K562 (cell line): ENCODE results near the gene ALKBH4. TPM values are rescaled to one million over a fixed set of nuclear protein-coding genes. Genes with fewer than 3 reads are reported as not detected.

Experiments used
- ATAC-seq: fragments of 200-7000 bp; cut with Tn5 transposase; 3 replicates; pipeline ENCODE4 v1.9.1; 2020; ENCODE audit warnings: moderate library complexity
- BruUV-seq: library from RNA; stranded (reverse); fragments of 400-500 nt; replicated peaks from 2 replicates; lab custom pipeline; 2021; lab: Mats Ljungman, UMichigan
- CTCF ChIA-PET: fragments of 300-600 bp; formaldehyde crosslinking; extraction: SDS; loops from one replicate; lab custom pipeline; 2021; ENCODE audit warnings: low intra/inter-chr PET ratio; lab: Yijun Ruan, JAX
- POLR2A ChIA-PET: fragments of 300-600, 350-650 bp; sonication (Branson Sonifier 250); formaldehyde crosslinking; extraction: SDS; loops from one replicate; lab custom pipeline; 2021; ENCODE audit warnings: antibody characterized with exemption, inconsistent platforms; lab: Yijun Ruan, JAX
- DNase-seq, 4 experiments: peaks; one replicate each; pipeline versions ENCODE4 v3.0.0 to v3.0.0-alpha.2; 2011 to 2018; ENCODE audit warnings: low spot score in 3 of 4, mixed read lengths in 3 of 4; ENCODE audit errors: extremely low read depth in 1 of 4
- FAIRE-seq: peaks from 2 replicates; lab custom pipeline; 2011; peaks lifted over from hg19 to GRCh38; lab: Jason Lieb, UNC
- H2AFZ ChIP-seq: 2 replicates; pipeline ENCODE4 v1.6.0; 2011; ENCODE audit warnings: low read depth, low read length, control low read depth, inconsistent platforms
- H3K27ac ChIP-seq: fragments of 200-600 bp; 3 replicates; pipeline ENCODE4 v1.8.0; 2011; ENCODE audit warnings: low read depth, mild to moderate bottlenecking, control low read depth, inconsistent platforms, low read length, moderate library complexity, mixed read lengths; ENCODE audit errors: extremely low read depth
- H3K27me3 ChIP-seq, 2 experiments: fragments of 300-600 bp in 1 of 2; 2 replicates in 1 of 2; 3 replicates in 1 of 2; pipeline versions ENCODE4 v1.6.0 to v1.8.0; 2011; ENCODE audit warnings: inconsistent platforms in 2 of 2, low read length in 2 of 2, mild to moderate bottlenecking in 1 of 2, mixed read lengths in 1 of 2, moderate library complexity in 1 of 2; ENCODE audit not compliant: control insufficient read depth in 2 of 2, insufficient read depth in 2 of 2
- H3K36me3 ChIP-seq: fragments of 300-600 bp; 3 replicates; pipeline ENCODE4 v1.8.0; 2011; ENCODE audit warnings: mild to moderate bottlenecking, low read length, inconsistent platforms; ENCODE audit not compliant: control insufficient read depth, insufficient read depth
- H3K4me1 ChIP-seq, 2 experiments: fragments of 200-600 bp in 1 of 2; replicated peaks in 1 of 2; 2 replicates in 1 of 2; 3 replicates in 1 of 2; pipeline versions ENCODE4 v1.5.1 to v1.8.0; 2011; ENCODE audit warnings: inconsistent platforms in 2 of 2, low read length in 2 of 2, mild to moderate bottlenecking in 1 of 2, mixed read lengths in 1 of 2, moderate library complexity in 1 of 2; ENCODE audit not compliant: control insufficient read depth in 2 of 2, insufficient read depth in 2 of 2
- H3K4me2 ChIP-seq: 2 replicates; pipeline ENCODE4 v1.6.1; 2011; ENCODE audit warnings: low read length, control low read depth, inconsistent platforms, mixed read lengths; ENCODE audit not compliant: insufficient read depth
- H3K4me3 ChIP-seq: fragments of 200-600 bp; sonication (generic), shearing (Covaris generic); 2 replicates; pipeline ENCODE4 v1.5.1; 2016; ENCODE audit warnings: control low read depth, inconsistent platforms
- H3K79me2 ChIP-seq: fragments of 200-600 bp; 3 replicates; pipeline ENCODE4 v1.8.0; 2011; ENCODE audit warnings: low read length, inconsistent platforms; ENCODE audit not compliant: control insufficient read depth, insufficient read depth
- H3K9ac ChIP-seq, 2 experiments: 2 replicates each; pipeline versions ENCODE4 v1.6.0 to v1.6.1; 2011; ENCODE audit warnings: low read depth in 2 of 2, low read length in 2 of 2, control low read depth in 1 of 2, inconsistent platforms in 1 of 2, mild to moderate bottlenecking in 1 of 2, mixed read lengths in 1 of 2; ENCODE audit not compliant: insufficient read depth in 1 of 2
- H3K9me1 ChIP-seq: one replicate; pipeline ENCODE4 v1.6.0; 2011; ENCODE audit warnings: inconsistent platforms, mild to moderate bottlenecking, low read length, moderate library complexity; ENCODE audit not compliant: control insufficient read depth, insufficient read depth
- H3K9me3 ChIP-seq: replicated peaks from 2 replicates; pipeline ENCODE4 v1.5.1; 2011; ENCODE audit warnings: low read depth, low read length, inconsistent platforms; ENCODE audit not compliant: control insufficient read depth, insufficient read depth
- H4K20me1 ChIP-seq: replicated peaks from 2 replicates; pipeline ENCODE4 v1.6.1; 2011; ENCODE audit warnings: low read length, inconsistent platforms, mixed read lengths; ENCODE audit not compliant: control insufficient read depth, insufficient read depth
- CBX1 ChIP-seq: sonication (generic); IDR thresholded peaks from 2 replicates; pipeline ENCODE4 v1.6.1; 2016; ENCODE audit warnings: antibody characterized with exemption, low read depth, mild to moderate bottlenecking
- MAZ ChIP-seq, 2 experiments: fragments of 450-650 bp in 1 of 2; sonication (generic) in 1 of 2; formaldehyde crosslinking; IDR thresholded peaks in 1 of 2; conservative IDR thresholded peaks in 1 of 2; 2 replicates each; pipeline versions ENCODE4 v1.4.0 to v1.5.0; 2020; ENCODE audit warnings: mild to moderate bottlenecking in 1 of 2, missing genetic modification reagents in 1 of 2
- NR2C2 ChIP-seq, 2 experiments: fragments of 200-800 bp in 1 of 2; sonication (Bioruptor generic) in 1 of 2; sonication (generic) in 1 of 2; formaldehyde crosslinking in 1 of 2; IDR thresholded peaks; 2 replicates each; pipeline versions ENCODE4 v1.6.1 to v1.8.0; 2016 to 2022; ENCODE audit warnings: mild to moderate bottlenecking in 1 of 2, missing compliant biosample characterization in 1 of 2, missing genetic modification characterization in 1 of 2, missing genetic modification reagents in 1 of 2
- NRF1 ChIP-seq, 2 experiments: fragments of 450-650 bp; IDR thresholded peaks in 1 of 2; conservative IDR thresholded peaks in 1 of 2; 2 replicates each; pipeline ENCODE4 v1.6.1; 2014; ENCODE audit warnings: mild to moderate bottlenecking in 2 of 2
- POLR2G ChIP-seq: fragments of 200-400 bp; formaldehyde crosslinking; IDR thresholded peaks from 2 replicates; pipeline ENCODE4 v1.6.1; 2017; ENCODE audit warnings: low read depth, mild to moderate bottlenecking, antibody characterized with exemption, low read length, moderate library complexity
- SIN3A ChIP-seq, 2 experiments: fragments of 150-350 bp in 1 of 2; IDR thresholded peaks; 2 replicates each; pipeline ENCODE4 v1.6.1; 2011 to 2016; ENCODE audit warnings: borderline replicate concordance in 2 of 2, low read depth in 2 of 2, low read length in 2 of 2, mild to moderate bottlenecking in 2 of 2, moderate library complexity in 2 of 2; ENCODE audit not compliant: control insufficient read depth in 1 of 2
- SIRT6 ChIP-seq: IDR thresholded peaks from one replicate; pipeline ENCODE4 v1.6.1; 2012; ENCODE audit warnings: low read depth, mild to moderate bottlenecking, control low read depth, inconsistent platforms, low read length, moderate library complexity
- SPI1 ChIP-seq: IDR thresholded peaks from 2 replicates; pipeline ENCODE4 v1.6.1; 2011; ENCODE audit warnings: low read depth, low read length, control low read depth, borderline replicate concordance
- TAF7 ChIP-seq: fragments of 450-650 bp; IDR thresholded peaks from 2 replicates; pipeline ENCODE4 v1.6.1; 2016; ENCODE audit warnings: missing genetic modification characterization, missing compliant biosample characterization
- ZBTB7A ChIP-seq: IDR thresholded peaks from 2 replicates; pipeline ENCODE4 v1.6.1; 2011; ENCODE audit warnings: low read depth, mild to moderate bottlenecking, low read length, moderate library complexity, borderline replicate concordance; ENCODE audit not compliant: control insufficient read depth
- ZNF239 ChIP-seq: fragments of 250-450 bp; sonication (Bioruptor Pico); IDR thresholded peaks from 2 replicates; pipeline ENCODE4 v1.4.0; 2020; ENCODE audit warnings: mild to moderate bottlenecking
- WGBS: fragments of 100-300 bp; shearing (Covaris generic); methylation state at CpG from one replicate; pipeline ENCODE4 v1.1.6; 2016; ENCODE audit warnings: low coverage, mixed read lengths; ENCODE audit not compliant: insufficient coverage; ENCODE audit errors: missing lambda C conversion rate; 5-methylcytosine and 5-hydroxymethylcytosine counted together
- in situ Hi-C: fragments of 300-500 bp; cut with MboI; formaldehyde crosslinking; loops from 4 replicates; pipeline ENCODE4 v1.15.0; 2018; ENCODE audit warnings: inconsistent platforms, mixed read lengths
- intact Hi-C: fragments of 100-400 bp; cut with micrococcal nuclease; formaldehyde crosslinking; loops from 2 replicates; pipeline ENCODE4 v1.14.2; 2022
- polyA plus RNA-seq, 8 experiments: library from polyadenylated mRNA; depleted of rRNA in 4 of 8; stranded (reverse) in 5 of 8; unstranded in 3 of 8; fragments of >200 nt; fragmentation: Nextera tagmentation in 2 of 8; fragmentation: Illumina TruSeq in 1 of 8; extraction: Ambion mirVana in 2 of 8; extraction: Trizol in 1 of 8; gene quantifications; 2 replicates each; pipeline versions ENCODE4 v1.2.1 to v1.2.3, GENCODE V29; 2011 to 2014; ENCODE audit warnings: inconsistent platforms in 1 of 8, missing spikeins in 1 of 8
- total RNA-seq, 7 experiments: library from RNA; depleted of rRNA in 6 of 7; stranded (reverse); fragments of >200 nt in 6 of 7; fragmentation: Illumina TruSeq in 2 of 7; extraction: Trizol in 2 of 7; gene quantifications; 2 replicates each; pipeline versions ENCODE4 v1.2.1 to v1.2.3, GENCODE V29; 2011 to 2021; ENCODE audit warnings: low replicate concordance in 1 of 7
- TF ChIP-seq, protein P1 (sequence below): sonication (generic); formaldehyde crosslinking; IDR thresholded peaks from 2 replicates; pipeline ENCODE4 v1.8.0; 2023; ENCODE audit warnings: mild to moderate bottlenecking, missing genetic modification reagents
- TF ChIP-seq, protein P2 (sequence below): IDR thresholded peaks from 2 replicates; pipeline ENCODE4 v1.6.1; 2012; ENCODE audit warnings: low read depth, low read length, improper control_type of control experiment, borderline replicate concordance

ALKBH4 gene
- total and polyA plus RNA-seq, 9 of the 15 experiments (the other 6 are each of a cell fraction or from before 2014, with no cell fraction given) = 4.6 to 21.4 (median 11.8) TPM

DNA sequence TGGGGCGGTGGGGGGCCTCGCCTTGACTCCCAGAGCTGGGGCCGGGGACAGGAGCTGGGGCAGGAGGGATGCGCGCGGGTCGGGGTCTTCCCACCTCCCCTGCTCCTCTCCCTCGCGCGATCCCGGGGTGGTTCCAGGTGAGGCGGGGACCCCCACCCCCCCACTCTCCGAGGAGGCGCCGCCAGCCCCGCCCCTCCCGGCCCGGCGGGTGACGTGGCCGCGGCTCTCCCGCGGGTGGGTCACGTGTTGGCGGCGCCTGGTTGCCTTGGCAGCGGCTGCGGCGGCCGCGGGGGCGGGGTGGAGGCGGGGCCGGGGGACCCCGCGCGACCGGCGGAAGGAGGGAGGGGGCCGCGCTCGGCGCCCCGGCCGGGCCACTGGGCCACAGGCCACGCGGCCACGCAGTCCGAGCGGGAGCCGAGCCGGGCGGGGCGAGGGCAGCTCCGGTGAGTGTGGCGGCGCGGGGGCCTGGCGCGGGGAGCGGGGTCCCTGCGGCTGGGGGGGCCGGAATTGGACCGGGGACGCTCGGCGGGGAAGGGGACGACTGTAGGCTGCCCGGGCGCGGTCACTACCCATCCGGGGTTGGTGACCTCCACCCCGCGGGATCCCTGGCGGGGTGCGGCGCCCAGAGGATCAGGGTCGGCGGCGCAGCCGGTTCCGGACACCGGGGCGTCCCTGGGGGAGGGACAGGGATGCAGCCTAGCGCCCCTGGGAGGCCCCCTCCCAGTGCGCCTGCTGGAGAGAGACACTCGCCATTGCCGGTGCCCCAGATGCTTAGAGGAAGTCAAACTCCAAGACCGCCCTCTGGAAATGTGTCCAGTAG, 31.2 kb downstream of the ALKBH4 start, which contains the start of gene ORAI2:
TSS of gene ORAI2 (plus strand) at position 357 of the 820 bp plus-strand sequence. CDS start 5,382 bp downstream, outside the sequence.
- Histone ChIP-seq H3K4me2 (peak within 1 kb of the TSS; percentile 71), H3K36me3 (peaks cover 7% of the 10 kb centered on the region; the same call in 1 of the 3 replicates), H3K27ac (peak within 1 kb of the TSS; percentile 68; the same call in 2 of the 3 replicates), H4K20me1 (no peaks in the 10 kb centered on the region), H3K4me1 (peaks cover 18 to 50% of the 10 kb centered on the region in 2 experiments), H3K79me2 (peaks cover 9% of the 10 kb centered on the region), H3K4me3 (peak within 1 kb of the TSS; percentile 80), H3K27me3 (no peaks in the 10 kb centered on the region), H2AFZ (peak within 1 kb of the TSS; percentile 84), H3K9me1 (no peaks in the 10 kb centered on the region), H3K9me3 (no peaks in the 10 kb centered on the region), H3K9ac (peak within 1 kb of the TSS; percentile 67 to 93)
- POLR2A ChIA-PET = interaction anchor here (0.6 kb wide), 1 partner anchor 24 kb away, joined by 3 read pairs; no protein-coding TSS in a partner anchor
- in situ Hi-C loops (no loop called here), intact Hi-C loops (no loop called here)
- BruUV-seq = no TSS peak
- 3% methylated on average over 32 of the region's 90 CpGs for WGBS
- CTCF ChIA-PET = no interaction called here
- FAIRE-seq (no peak), ATAC-seq (peak; percentile 88), DNase-seq (peak; percentile 89 to 99 (median 97))
- TF ChIP-seq SPI1 (peak; percentile 20; the same call in 1 of the 2 replicates), NRF1 (conservative IDR thresholded peaks at IDR 0.05 in 1 of 2, IDR thresholded peaks at IDR 0.05 in 1 of 2) (peak in 1 of 2 experiments; percentile 38; a peak in 1 of 4 replicates), ZNF239 (CRISPR knock-in tag) (no peak), SIN3A (IDR thresholded peaks at IDR 0.05; ENCODE audit: borderline replicate concordance in 2 of 2, control insufficient read depth in 1 of 2, low read depth in 2 of 2, low read length in 2 of 2) (peak in 1 of 2 experiments; percentile 69; a peak in 1 of 4 replicates), MAZ (CRISPR knock-in tag; conservative IDR thresholded peaks at IDR 0.05 in 1 of 2, IDR thresholded peaks at IDR 0.05 in 1 of 2) (peak; percentile 27 to 87; a peak in 3 of 4 replicates), CBX1 (no peak), POLR2G (peak; percentile 75), NR2C2 (CRISPR knock-in tag; IDR thresholded peaks at IDR 0.05) (no peak), NR2C2 (tag; IDR thresholded peaks at IDR 0.05) (peak; percentile 65), SIRT6 (no peak), ZBTB7A (peak; percentile 43), TAF7 (tag) (no peak)
- TF ChIP-seq, protein P1, sequence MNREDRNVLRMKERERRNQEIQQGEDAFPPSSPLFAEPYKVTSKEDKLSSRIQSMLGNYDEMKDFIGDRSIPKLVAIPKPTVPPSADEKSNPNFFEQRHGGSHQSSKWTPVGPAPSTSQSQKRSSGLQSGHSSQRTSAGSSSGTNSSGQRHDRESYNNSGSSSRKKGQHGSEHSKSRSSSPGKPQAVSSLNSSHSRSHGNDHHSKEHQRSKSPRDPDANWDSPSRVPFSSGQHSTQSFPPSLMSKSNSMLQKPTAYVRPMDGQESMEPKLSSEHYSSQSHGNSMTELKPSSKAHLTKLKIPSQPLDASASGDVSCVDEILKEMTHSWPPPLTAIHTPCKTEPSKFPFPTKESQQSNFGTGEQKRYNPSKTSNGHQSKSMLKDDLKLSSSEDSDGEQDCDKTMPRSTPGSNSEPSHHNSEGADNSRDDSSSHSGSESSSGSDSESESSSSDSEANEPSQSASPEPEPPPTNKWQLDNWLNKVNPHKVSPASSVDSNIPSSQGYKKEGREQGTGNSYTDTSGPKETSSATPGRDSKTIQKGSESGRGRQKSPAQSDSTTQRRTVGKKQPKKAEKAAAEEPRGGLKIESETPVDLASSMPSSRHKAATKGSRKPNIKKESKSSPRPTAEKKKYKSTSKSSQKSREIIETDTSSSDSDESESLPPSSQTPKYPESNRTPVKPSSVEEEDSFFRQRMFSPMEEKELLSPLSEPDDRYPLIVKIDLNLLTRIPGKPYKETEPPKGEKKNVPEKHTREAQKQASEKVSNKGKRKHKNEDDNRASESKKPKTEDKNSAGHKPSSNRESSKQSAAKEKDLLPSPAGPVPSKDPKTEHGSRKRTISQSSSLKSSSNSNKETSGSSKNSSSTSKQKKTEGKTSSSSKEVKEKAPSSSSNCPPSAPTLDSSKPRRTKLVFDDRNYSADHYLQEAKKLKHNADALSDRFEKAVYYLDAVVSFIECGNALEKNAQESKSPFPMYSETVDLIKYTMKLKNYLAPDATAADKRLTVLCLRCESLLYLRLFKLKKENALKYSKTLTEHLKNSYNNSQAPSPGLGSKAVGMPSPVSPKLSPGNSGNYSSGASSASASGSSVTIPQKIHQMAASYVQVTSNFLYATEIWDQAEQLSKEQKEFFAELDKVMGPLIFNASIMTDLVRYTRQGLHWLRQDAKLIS (CRISPR knock-in tag) = 0 out of 2 replicates have a peak, but pooled peaks have one; percentile 30
- TF ChIP-seq, protein P2, sequence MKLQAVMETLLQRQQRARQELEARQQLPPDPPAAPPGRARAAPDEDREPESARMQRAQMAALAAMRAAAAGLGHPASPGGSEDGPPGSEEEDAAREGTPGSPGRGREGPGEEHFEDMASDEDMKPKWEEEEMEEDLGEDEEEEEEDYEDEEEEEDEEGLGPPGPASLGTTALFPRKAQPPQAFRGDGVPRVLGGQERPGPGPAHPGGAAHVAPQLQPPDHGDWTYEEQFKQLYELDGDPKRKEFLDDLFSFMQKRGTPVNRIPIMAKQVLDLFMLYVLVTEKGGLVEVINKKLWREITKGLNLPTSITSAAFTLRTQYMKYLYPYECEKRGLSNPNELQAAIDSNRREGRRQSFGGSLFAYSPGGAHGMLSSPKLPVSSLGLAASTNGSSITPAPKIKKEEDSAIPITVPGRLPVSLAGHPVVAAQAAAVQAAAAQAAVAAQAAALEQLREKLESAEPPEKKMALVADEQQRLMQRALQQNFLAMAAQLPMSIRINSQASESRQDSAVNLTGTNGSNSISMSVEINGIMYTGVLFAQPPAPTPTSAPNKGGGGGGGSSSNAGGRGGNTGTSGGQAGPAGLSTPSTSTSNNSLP = no peak
